MM.1S (cell line): ENCODE measurements around the gene ING1.
"Not testable (repeated sequence)": the region's sequence is repeated elsewhere in the genome, so short reads cannot be mapped to it uniquely, and the experiment has no call there.

Experiments used
- DNase-seq: peaks from one replicate; pipeline ENCODE4 v3.0.0-alpha.2; 2015
- H2AFZ ChIP-seq: fragments of 300-600 bp; sonication (generic); 2 replicates; pipeline ENCODE4 v1.6.0; 2016; ENCODE audit warnings: antibody characterized with exemption, low read length
- H3F3A ChIP-seq: fragments of 300-600 bp; sonication (generic); 2 replicates; pipeline ENCODE4 v1.6.1; 2016; ENCODE audit warnings: mild to moderate bottlenecking, antibody characterized with exemption, low read length, moderate library complexity, mixed read lengths; ENCODE audit not compliant: insufficient read depth
- H3K27ac ChIP-seq: fragments of 300-600 bp; sonication (generic); 2 replicates; pipeline ENCODE4 v1.5.1; 2016; ENCODE audit warnings: mild to moderate bottlenecking, low read length
- H3K27me3 ChIP-seq: fragments of 300-600 bp; sonication (generic); replicated peaks from 2 replicates; pipeline ENCODE4 v1.6.0; 2016; ENCODE audit warnings: low read length; ENCODE audit not compliant: insufficient read depth
- H3K36me3 ChIP-seq: fragments of 300-600 bp; sonication (generic); replicated peaks from 2 replicates; pipeline ENCODE4 v1.6.1; 2016; ENCODE audit warnings: mild to moderate bottlenecking, low read length, mixed read lengths; ENCODE audit not compliant: insufficient read depth
- H3K4me1 ChIP-seq: fragments of 300-600 bp; sonication (generic); 2 replicates; pipeline ENCODE4 v1.6.1; 2016; ENCODE audit warnings: low read length, mixed read lengths
- H3K4me2 ChIP-seq: fragments of 300-600 bp; sonication (generic); 2 replicates; pipeline ENCODE4 v1.6.0; 2016; ENCODE audit warnings: low read depth, low read length
- H3K4me3 ChIP-seq: fragments of 300-600 bp; sonication (generic); 2 replicates; pipeline ENCODE4 v1.5.1; 2016; ENCODE audit warnings: low read length, mixed read lengths
- H3K79me2 ChIP-seq: fragments of 300-600 bp; sonication (generic); 2 replicates; pipeline ENCODE4 v1.6.1; 2016; ENCODE audit warnings: mixed run types, low read length, mixed read lengths
- H3K9ac ChIP-seq: fragments of 300-600 bp; sonication (generic); 2 replicates; pipeline ENCODE4 v1.6.1; 2016; ENCODE audit warnings: low read length, mixed read lengths
- H3K9me2 ChIP-seq: fragments of 300-600 bp; sonication (generic); replicated peaks from 2 replicates; pipeline ENCODE4 v1.6.1; 2016; ENCODE audit warnings: mild to moderate bottlenecking, low read length, mixed read lengths; ENCODE audit not compliant: insufficient read depth
- H3K9me3 ChIP-seq: fragments of 300-600 bp; sonication (generic); replicated peaks from 2 replicates; pipeline ENCODE4 v1.6.1; 2016; ENCODE audit warnings: mild to moderate bottlenecking, low read length, mixed read lengths; ENCODE audit not compliant: insufficient read depth
- H4K20me1 ChIP-seq: fragments of 300-600 bp; sonication (generic); 2 replicates; pipeline ENCODE4 v1.6.1; 2016; ENCODE audit warnings: mild to moderate bottlenecking, low read length, moderate library complexity, mixed read lengths; ENCODE audit not compliant: insufficient read depth
- EZH2 ChIP-seq: fragments of 300-600 bp; sonication (generic); optimal IDR thresholded peaks from 2 replicates; pipeline ENCODE3; 2017; ENCODE audit warnings: low read depth, mild to moderate bottlenecking, antibody characterized with exemption, low read length, mixed read lengths
- EZH2phosphoT487 ChIP-seq: fragments of 300-600 bp; sonication (generic); IDR thresholded peaks from 2 replicates; pipeline ENCODE4 v1.6.1; 2018; ENCODE audit warnings: antibody characterized with exemption, low read length
- TF ChIP-seq, protein P1 (sequence below): fragments of 300-600 bp; sonication (generic); IDR thresholded peaks from 2 replicates; pipeline ENCODE4 v1.5.1; 2016; ENCODE audit warnings: antibody characterized with exemption, low read length, mixed read lengths

Gene ING1

DNA sequence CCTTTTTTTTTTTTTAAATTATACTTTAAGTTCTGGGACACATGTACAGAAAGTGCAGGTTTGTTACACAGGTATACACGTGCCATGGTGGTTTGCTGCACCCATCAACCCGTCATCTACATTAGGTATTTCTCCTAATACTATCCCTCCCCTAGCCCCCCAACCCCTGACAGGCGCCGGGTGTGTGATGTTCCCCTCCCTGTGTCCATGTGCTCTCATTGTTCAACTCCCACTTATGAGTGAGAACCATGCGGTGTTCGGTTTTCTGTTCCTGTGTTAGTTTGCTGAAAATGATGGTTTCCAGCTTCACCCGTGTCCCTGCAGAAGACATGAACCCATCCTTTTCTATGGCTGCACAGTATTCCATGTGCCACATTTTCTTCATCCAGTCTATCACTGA lies 17.7 kb upstream of the ING1 start:
- H4K20me1 ChIP-seq, H3K36me3 ChIP-seq, H3K4me2 ChIP-seq: not testable (repeated sequence)

DNA sequence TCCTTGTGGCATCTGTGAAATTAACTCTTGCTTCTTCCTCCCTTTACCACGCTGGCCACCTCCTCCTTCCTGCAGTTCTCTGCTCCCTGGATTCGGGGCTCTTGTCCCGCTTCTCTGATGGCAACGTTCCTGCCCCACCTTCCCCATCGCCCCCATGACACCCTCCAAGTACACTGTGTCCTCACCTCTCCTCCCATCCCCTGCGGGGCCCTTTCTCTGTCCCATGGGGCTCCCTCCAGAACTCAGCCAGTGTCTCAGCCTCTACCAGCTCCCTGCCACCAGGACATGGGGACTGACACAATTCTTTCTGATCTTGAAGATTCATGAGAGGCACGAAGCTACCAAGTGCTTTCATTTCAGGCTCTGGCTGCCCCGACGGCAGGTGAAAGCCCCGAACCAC lies 16.7 kb upstream of the ING1 start:
- Histone ChIP-seq H3K9me3 (no peaks in the 10 kb centered on the region), H4K20me1 (no peaks in the 10 kb centered on the region), H3K4me3 (no peak overlapping the region), H3K36me3 (0 out of 2 replicates have a peak, but pooled peaks cover 2% of the 10 kb centered on the region), H3K27ac (no peak overlapping the region), H2AFZ (no peak overlapping the region), H3K9ac (no peak overlapping the region), H3K4me1 (peaks cover 19% of the 10 kb centered on the region), H3K4me2 (no peak overlapping the region), H3K79me2 (peaks cover 22% of the 10 kb centered on the region), H3K27me3 (no peaks in the 10 kb centered on the region), H3K9me2 (no peaks in the 10 kb centered on the region), H3F3A (peaks cover 6% of the 10 kb centered on the region)
- TF ChIP-seq, protein P1, sequence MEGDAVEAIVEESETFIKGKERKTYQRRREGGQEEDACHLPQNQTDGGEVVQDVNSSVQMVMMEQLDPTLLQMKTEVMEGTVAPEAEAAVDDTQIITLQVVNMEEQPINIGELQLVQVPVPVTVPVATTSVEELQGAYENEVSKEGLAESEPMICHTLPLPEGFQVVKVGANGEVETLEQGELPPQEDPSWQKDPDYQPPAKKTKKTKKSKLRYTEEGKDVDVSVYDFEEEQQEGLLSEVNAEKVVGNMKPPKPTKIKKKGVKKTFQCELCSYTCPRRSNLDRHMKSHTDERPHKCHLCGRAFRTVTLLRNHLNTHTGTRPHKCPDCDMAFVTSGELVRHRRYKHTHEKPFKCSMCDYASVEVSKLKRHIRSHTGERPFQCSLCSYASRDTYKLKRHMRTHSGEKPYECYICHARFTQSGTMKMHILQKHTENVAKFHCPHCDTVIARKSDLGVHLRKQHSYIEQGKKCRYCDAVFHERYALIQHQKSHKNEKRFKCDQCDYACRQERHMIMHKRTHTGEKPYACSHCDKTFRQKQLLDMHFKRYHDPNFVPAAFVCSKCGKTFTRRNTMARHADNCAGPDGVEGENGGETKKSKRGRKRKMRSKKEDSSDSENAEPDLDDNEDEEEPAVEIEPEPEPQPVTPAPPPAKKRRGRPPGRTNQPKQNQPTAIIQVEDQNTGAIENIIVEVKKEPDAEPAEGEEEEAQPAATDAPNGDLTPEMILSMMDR, result no peak
- no peak for TF ChIP-seq EZH2phosphoT487
- no peak for TF ChIP-seq EZH2
- DNase-seq, result no peak

More for the DNA sequence above, 17.7 kb upstream of the ING1 start:
- H3K4me3 ChIP-seq, H3K9ac ChIP-seq, H3K27ac ChIP-seq, H3K9me3 ChIP-seq, H3K9me2 ChIP-seq, H3K27me3 ChIP-seq, DNase-seq, H2AFZ ChIP-seq, H3F3A ChIP-seq: not testable (repeated sequence)
- Histone ChIP-seq H3K79me2 (peaks cover 17% of the 10 kb centered on the region), H3K4me1 (peaks cover 19% of the 10 kb centered on the region)

DNA sequence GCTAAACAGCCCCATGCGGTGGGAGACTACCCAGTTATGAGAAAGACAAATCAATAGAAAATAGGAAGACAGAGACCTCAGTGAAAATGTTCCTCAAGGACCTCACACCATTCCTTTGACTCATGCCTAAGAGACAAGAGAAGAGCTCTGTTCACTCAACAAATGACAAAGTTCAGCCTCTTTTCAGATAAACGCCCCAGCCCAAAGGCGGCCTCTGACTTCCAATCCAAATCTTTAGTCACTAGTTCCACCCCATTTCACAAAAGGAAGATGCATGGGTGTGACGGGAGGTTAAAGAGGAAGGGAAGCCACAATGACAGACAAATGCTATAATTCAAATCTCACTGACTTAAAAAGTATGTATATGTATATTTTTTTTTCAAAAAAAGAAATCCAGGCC lies 15.7 kb upstream of the ING1 start:
- Histone ChIP-seq H3K4me3 (no peak overlapping the region), H3K36me3 (0 out of 2 replicates have a peak, but pooled peaks cover 2% of the 10 kb centered on the region), H3K9ac (no peak overlapping the region), H4K20me1 (no peaks in the 10 kb centered on the region), H3K4me1 (peaks cover 19% of the 10 kb centered on the region), H2AFZ (no peak overlapping the region), H3K9me2 (no peaks in the 10 kb centered on the region), H3K4me2 (no peak overlapping the region), H3F3A (peaks cover 6% of the 10 kb centered on the region), H3K27me3 (no peaks in the 10 kb centered on the region), H3K9me3 (no peaks in the 10 kb centered on the region), H3K27ac (no peak overlapping the region), H3K79me2 (peaks cover 29% of the 10 kb centered on the region)
- TF ChIP-seq EZH2phosphoT487, result no peak
- TF ChIP-seq, protein P1, result no peak
- no peak for TF ChIP-seq EZH2
- no peak for DNase-seq

DNA sequence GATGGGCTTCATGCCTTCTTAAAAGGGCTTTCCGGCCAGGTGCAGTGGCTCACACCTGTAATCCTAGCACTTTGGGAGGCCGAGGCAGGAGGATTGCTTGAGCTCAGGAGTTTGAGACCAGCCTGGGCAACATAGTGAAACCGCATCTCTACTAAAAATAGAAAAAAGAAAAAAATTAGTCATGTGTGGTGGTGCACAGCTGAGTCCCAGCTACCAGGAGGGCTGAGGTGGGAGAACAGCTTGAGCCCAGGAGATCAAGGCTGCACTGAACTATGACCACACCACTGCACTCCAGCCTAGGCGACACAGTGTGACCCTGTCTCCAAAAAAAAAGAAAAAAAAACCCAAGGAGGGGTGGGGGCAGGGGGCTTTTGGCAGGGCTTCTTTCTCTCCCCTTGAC lies 14.8 kb upstream of the ING1 start:
- no peaks in the 10 kb centered on the region for H3K9me2 ChIP-seq
- no peak for TF ChIP-seq EZH2phosphoT487
- TF ChIP-seq, protein P1, result no peak
- no peak for TF ChIP-seq EZH2
- peak overlapping the region; percentile 10; the same call in 1 of the 2 replicates for H3K4me2 ChIP-seq
- H3K79me2 ChIP-seq, result peaks cover 37% of the 10 kb centered on the region
- no peaks in the 10 kb centered on the region for H3K9me3 ChIP-seq
- H3K4me3 ChIP-seq, result no peak overlapping the region
- DNase-seq, result peak; percentile 56
- peaks cover 6% of the 10 kb centered on the region for H3F3A ChIP-seq
- no peak overlapping the region for H2AFZ ChIP-seq
- H3K27me3 ChIP-seq, result no peaks in the 10 kb centered on the region
- H3K4me1 ChIP-seq, result peaks cover 19% of the 10 kb centered on the region
- no peak overlapping the region for H3K9ac ChIP-seq
- 0 out of 2 replicates have a peak, but pooled peaks cover 2% of the 10 kb centered on the region for H3K36me3 ChIP-seq
- H4K20me1 ChIP-seq, result no peaks in the 10 kb centered on the region
- H3K27ac ChIP-seq, result peak overlapping the region; percentile 52; the same call in 1 of the 2 replicates
